Eye (tissue), 1 donor: ENCODE results near the gene ACBD4.

Experiments
- DNase-seq: peaks from one replicate; pipeline ENCODE4 v3.0.0-alpha.2; 2015

The ACBD4 gene

DNA sequence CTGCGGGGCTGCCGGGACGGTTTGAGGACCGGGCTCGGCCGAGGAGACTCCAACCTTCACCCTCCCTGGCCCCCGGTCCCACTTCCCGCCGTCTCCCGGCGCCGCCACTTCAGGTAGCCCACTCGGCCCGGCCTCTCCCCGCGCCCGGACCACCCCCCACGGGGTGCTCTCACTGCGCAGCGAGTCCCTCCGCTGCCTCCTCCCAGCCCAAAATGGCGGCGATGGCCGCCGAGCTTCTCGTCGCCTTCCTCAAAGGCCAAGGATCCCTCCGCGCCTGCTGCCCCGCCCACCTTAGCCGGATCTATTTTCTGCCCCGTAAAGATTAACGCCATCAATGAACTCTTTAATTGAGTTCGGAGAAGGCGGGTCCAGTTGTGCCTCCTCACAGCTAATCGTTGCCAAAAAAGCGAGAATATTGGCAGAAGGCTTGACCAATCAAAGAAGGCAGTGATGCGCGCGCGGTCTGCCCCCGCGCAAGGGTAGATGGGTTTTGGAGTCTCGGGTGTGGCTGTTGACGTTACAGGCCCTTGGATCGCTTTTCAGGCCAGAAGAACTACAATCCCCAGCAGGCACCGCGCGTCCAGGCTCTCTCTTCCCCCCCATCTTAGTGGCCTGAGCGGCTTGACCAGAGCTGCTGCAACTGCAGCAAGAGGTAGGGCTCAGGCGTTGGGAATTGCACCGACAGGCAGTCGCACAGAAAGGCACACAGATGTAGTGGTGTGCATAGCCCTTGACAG is 26.0 kb downstream of the ACBD4 start, which contains the start of gene HEXIM2:
Gene HEXIM2 (plus strand): TSS at position 588 of the 737 bp plus-strand sequence. CDS start 919 bp downstream, outside the sequence.
- DNase-seq, result peak; percentile 100

DNA sequence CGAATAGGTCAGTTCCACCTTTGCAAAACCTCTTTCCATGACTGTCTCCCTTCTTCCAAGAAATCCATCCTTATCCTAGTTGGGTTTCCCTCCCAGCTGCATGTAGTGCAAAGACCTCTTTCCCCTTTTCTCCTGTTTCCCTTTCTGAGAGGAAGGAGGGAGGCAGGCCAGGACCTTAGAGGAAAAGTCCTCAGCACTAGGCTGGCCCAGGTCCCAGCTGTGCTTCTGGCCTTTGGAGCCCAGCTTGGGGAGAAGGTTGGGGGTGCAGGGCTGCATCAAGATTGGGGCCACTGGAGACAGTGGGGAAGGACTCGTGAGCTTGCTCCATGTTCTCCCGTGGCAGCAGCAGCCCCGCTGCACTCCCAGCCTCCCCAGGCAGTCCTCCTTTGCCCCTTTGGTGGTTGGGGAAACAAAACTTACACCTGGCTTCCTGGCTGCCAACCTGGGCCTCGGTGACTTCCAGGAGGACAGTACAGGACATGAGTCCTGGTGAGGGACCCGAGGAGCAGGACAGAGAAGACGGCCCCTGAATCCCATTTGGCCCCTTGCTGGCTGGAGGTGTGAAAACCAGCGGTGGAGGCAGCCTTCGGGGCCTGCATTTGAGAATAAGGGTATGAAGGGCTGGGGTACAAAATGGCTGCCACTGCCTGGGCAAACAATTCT is 26.7 kb downstream of the ACBD4 start:
- no peak for DNase-seq

DNA sequence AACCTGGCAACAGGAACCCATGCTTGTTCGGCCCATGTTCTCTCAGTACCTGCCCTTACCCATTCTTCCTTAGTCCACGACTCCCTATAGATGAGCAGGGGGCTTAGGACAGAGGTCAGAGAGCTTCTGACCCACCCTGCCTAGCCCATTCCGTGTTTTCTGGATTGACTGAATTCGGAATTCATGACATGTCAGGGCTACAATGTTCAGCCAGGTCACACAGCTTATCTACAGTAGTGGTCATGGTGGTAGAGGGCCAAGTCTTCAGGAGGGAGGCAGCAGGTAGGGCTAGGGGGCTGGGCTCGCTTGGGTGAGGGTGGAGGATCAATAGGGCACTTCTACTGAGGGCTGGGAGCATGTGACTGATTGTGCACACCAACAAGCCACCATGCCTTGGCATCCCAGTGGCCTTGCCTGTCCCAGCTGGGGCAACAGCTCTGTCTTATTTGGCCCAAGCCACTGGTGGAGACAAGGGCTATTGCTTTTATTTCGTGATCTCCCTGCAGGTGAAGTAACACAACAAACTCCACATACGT is 29.3 kb downstream of the ACBD4 start:
- no peak for DNase-seq

DNA sequence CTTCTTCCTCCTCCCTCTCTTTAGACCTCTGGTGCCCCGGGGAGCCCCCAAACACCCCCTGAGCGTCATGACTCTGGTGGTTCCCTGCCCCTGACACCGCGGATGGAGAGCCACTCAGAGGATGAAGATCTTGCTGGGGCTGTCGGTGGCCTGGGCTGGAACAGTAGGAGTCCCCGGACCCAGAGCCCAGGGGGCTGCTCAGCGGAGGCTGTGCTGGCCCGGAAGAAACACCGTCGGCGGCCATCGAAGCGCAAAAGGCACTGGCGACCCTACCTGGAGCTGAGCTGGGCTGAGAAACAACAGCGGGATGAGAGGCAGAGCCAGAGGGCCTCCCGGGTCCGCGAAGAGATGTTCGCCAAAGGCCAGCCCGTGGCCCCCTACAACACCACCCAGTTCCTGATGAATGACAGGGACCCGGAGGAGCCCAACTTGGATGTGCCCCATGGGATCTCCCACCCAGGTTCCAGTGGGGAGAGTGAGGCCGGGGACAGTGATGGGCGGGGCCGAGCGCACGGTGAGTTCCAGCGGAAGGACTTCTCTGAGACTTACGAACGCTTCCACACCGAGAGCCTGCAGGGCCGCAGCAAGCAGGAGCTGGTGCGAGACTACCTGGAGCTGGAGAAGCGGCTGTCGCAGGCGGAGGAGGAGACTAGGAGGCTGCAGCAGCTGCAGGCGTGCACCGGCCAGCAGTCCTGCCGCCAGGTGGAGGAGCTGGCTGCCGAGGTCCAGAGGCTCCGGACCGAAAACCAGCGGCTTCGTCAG is 33.7 kb downstream of the ACBD4 start:
- DNase-seq, result no peak

DNA sequence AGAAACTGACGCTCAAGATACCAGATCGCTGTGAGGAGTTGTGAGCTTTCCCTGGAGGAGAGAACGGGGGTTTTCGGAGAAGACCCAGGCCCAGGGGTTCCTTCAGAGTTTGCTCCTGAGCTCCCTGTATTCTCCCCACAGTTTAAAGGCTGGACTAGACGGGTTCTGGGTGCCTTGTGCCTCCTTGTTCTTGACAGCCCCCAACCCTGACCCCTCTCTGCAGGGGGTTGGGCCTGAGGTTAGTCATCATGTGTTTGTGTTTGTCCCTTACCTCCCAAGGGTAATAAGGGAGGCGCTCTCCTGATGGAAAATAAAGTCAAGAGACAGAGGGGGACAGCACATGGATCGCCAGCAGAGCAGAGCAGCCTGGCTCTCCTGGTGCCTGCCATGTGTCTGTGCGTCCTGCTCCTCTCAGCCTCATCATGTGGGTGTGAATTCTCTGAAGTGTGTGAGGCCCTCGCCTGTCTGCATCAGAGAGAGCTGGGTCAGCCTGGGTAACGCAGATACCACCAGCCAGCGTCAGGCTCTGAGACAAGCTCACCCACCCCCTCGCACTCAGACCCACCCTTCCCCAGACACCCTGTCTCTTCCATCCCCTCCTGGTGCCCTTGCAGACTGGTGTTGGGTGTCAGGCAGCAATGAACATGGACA is 34.9 kb downstream of the ACBD4 start:
- DNase-seq, result no peak

DNA sequence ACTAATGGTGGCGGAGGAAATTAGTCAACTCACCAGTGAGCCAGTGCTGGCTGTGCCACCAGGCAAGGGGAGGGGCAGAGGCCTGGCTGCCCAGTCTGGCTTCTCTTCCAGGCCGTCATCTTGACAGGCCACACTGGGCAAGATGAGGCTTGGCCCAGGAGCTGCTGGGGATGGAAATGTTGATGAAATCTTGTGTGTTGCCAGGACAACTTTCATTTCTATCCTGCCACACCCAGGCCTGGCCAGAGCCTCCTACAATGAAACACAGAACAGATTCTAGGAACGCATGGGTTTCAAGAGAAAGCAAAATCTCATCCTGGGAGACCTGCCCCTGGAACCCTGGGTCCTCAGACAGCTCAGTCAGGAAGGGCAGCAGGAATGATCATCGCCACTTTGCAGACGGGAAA is 35.4 kb downstream of the ACBD4 start:
- peak; percentile 61 for DNase-seq

DNA sequence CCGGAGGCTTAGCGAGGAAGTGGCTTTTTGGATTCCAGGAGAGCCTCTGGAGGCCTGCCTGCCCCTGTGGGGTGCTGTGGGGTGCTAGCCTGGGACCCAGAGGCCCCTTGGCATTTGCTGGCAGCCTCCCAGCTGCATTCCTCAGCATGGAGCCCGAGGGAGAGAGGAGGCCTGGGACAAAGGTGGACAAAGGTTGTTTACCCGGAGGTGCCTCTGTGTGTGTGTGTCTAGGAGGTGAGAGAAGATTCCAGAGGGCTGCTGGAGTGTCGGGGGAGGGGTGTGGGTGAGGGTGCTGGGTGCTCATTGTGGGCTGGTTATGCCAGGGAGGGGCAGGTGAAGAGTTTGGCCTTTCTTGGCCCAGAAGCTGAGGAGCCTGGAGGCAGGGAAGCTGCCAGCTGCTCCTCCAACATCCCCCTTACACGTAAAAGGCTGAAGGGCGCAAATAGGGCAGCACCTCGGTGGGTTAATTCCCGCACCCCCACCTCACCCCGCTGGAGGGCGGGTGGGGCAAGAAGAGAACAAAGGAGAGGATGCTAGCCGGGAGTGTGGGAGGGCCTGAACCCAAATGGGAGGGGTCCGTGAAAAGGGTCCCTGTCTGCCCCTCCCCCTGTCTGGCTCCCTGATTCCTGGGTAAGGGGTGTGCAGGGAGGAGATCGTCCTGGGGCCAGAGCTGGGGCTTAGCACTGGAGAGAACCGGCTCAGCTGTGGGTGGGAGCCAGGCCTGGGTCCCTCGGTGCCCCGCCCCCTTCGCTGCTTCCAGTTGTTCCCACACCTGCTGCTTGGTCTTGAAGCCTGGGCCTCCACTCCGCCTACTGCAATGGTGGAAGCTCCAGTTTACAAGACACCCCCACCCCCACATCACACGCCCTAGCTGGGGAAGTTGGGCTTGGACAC is 36.1 kb downstream of the ACBD4 start:
- peak; percentile 91 for DNase-seq

DNA sequence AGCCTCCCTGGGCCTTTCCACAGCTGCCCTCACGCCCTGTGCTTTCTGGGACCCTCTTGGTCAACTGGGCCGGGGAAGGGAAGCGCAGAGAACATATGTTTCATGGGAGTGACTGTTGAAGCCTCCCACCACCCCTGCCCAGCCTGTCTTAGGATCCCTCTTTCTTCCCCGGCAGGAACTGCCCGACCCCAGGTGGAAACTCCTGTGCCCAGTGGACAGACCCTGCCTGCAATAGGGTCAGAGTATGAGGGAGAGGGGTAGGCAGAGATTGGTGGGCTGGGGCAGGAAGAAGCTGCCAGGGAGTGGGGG is 36.7 kb downstream of the ACBD4 start:
- DNase-seq, result no peak

DNA sequence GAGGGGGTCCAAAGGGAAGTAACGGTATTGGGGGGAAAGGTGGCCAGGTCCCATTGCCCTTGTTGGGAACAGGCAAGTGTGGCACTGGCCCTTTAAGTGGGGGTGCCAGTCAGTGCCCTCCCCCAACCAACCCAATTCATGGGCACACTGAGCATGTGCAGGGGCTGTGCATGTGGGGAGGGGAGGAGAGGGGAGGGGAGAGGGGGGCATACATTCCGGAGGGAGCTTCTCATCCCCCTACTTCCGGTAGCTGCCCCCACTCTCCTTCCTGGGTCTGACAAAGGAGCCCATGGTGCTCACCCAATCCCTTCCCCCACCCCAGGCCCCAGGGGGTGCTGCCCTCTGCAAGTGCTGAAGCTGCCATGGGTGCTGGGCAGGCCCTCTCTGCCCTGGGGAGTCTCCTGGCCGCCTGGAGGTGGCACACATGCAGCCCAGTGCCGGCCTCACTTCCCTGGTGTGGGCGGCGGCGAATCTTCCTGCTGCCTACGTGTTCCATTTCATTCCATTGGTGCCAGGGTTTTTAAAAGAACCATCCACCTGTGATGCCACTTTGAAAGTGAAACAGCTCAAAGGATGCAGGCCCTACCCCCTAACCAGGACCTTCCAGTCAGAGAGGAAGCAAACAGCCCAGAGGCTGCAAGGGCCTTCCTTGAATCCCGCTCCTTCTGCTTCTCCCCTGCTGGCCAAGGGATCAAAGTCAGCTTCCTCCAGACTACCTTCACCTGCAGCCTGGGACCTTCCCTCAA is 37.2 kb downstream of the ACBD4 start:
- peak; percentile 93 for DNase-seq

DNA sequence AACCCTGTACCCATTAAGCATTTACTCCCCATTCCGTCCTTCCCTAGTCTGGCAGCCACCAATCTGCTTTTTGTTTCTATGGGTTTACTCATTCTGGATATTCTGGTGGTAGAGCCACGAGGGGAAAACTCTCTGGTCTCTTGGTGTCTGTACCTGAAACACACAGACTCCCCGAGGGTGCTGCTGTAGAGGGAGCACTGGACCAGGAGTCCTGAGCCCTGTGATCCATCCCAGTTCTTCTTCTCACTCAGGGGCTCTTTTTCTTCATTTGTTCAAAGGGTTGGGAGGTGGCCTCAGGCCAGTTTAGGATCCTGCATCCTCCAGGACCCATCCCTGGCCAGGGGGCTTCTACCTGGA is 40.2 kb downstream of the ACBD4 start:
- DNase-seq, result no peak

DNA sequence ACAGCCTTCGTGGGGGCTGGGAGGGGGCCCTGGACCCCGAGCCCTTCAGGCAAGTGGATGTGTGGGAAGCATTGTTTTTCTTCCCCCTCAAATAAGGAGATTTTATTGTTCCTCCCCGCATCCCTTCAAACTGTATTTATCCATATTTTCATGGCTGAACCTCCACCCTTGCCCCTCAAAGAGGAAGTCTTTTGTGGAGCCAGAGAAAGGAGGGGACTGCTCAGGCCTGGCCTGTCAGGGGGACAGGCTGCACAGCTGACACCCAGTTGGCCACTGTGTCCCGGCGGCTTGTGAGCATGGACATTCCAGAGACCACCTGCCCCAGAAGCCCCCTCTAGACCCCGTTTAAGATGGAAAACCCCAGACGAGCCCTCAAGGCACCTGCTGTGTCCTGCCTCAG is 42.1 kb downstream of the ACBD4 start:
- no peak for DNase-seq

DNA sequence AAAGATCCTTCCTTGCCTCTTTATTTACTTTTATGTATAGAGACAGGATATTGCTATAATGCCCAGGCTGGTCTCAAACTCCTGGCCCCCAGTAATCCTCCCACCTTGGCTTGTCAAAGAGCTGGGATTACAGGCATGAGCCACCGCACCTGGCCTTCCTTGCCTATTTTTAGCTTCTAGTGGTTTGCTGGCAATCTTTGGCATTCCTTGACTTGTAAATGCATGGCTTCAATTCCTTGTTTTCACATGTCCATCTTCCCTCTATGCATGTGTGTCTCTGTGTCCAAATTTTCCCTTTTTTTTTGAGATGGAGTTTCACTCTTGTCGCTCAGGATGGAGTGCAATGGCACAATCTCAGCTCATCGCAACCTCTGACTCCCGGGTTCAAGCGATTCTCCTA is 48.7 kb downstream of the ACBD4 start:
- no peak for DNase-seq

DNA sequence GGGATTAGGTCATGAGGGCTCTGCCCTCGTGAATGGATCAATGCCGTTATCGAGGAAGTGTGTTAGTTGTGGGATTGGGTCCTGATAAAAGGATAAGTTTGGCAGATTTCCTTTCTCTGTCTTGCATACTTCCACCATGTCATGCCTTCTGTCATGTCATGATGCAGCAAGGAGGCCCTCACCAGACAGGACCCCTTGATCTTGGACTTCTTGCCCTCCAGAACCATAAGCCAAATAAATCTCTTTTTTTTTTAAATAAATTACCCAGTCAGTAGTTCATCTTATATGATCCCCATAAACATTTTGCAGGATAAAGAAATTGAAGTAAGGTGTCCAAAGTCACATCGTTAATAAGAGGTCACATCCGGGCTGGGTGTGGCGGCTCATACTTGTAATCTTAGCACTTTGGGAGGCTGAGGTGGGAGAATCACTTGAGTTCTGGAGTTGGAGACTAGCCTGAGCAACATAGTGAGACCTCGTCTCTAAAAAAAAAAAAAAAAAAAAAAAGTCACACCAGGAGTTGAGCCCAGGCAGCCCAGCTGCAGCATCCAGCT is 51.4 kb downstream of the ACBD4 start:
- no peak for DNase-seq

DNA sequence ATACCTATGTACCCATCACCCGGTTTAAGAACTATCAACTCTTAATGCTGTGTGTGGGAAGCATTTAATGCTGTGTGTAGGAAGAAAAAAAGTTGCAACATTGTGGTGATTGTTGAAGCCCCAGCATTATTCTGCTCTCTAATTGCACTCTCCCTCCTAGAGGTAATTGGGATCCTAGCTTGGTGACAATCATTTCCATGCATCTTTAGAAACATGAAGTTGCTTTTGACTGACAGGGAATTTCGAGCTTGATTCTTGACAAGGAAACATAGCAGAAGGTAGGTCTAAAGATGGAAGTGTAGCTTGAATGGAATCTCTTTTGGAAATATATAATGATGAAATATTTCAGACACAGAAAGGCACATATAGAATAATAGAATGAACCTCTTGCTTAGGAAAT is 53.5 kb downstream of the ACBD4 start:
- no peak for DNase-seq

DNA sequence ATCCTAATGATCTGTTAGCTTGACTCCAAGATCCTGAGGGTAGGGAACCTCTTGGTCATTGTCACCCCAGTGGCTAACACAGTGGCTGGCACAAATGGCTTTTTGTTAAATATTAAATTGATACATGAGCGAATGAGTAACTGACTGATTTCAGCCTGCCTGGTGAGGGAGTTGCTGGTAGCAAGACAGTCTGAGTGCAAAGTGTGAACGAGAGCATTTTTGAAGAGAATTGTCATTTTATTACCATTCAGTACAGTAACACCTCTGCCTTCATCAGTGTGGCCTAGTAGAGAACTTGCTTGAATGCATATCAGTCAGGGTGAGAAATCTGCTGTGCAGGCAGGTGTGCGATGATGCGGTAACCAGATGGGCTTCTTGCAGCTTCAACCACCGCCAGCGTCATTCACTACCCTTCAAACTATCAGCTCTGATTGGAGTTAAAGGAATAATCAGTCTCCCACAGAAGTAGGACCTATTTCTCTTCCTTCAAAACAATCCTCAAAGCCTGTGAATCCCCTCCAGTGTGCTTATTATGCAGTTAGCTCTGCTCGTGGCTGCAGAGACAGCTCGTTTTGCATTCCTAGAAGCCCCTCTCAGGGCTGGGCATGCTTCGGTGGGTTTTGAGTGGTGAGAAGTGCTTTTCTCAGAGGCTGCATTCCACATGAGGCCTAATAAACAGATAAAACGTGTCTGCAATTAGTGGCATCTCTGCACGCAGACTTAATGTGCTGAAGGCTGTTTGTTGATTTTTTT is 55.2 kb downstream of the ACBD4 start:
- peak; percentile 39 for DNase-seq
